A673 (cell line): ENCODE measurements around the gene KLHL17.

Source experiments
- EZH2 ChIP-seq: fragments of 200-600 bp; sonication (generic); IDR thresholded peaks from 2 replicates; pipeline ENCODE4 v1.6.1; 2017; ENCODE audit warnings: borderline replicate concordance, low read depth, mild to moderate bottlenecking, mixed read lengths, antibody characterized with exemption, low read length; ENCODE audit not compliant: poor library complexity, severe bottlenecking
- TF ChIP-seq, protein P1 (sequence below): fragments of 300-800, 200-600 bp; sonication (generic); conservative IDR thresholded peaks from 2 replicates; pipeline ENCODE4 v1.5.1; 2017; ENCODE audit warnings: low read depth, mild to moderate bottlenecking, antibody characterized with exemption, low read length, moderate library complexity, mixed read lengths

DNA sequence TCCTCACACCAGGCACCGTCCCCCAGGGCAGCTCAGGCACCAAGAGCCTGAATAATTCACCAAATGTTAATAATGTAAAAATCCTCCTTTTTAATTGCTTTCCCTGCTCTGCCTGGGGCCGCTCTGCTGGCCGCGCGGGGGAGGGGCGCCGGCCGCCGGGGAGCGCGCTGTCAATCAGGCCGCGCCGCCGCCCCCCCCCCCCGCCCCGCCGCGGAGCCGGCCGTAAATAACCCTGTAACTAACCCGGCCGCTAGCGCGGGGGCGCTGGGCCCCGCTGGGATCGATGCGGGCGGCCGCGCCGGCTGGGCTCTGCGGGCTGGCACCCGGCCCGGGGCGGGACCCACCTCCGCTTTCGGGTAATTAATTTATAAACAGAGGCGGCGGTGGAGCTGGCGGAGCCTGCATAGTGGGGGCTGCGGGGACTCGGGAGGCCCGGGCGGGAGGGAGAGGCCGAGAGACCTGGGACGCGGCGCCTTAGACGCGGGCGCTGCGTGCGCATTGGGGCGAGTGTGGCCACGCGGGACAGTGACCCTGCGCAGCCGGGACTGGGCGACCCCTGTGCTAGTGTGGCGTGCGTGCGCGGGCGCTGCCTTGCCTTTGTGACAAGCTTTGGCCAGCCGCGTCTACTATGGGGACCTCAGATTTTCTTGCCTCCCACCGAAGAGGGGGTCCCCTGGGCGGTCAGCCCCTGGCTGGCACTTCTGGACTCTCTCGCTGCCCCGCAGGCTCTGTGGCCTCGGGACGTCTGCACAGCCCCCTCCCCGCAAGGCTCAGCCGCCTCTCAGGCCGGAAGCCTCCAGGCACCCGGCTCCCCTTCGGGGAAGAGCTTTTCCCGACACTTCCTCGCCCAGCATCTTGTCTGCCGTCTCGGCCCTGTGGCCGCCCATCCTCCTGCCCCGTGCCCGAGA, 20.0 kb upstream of the KLHL17 start:
- TF ChIP-seq, protein P1, sequence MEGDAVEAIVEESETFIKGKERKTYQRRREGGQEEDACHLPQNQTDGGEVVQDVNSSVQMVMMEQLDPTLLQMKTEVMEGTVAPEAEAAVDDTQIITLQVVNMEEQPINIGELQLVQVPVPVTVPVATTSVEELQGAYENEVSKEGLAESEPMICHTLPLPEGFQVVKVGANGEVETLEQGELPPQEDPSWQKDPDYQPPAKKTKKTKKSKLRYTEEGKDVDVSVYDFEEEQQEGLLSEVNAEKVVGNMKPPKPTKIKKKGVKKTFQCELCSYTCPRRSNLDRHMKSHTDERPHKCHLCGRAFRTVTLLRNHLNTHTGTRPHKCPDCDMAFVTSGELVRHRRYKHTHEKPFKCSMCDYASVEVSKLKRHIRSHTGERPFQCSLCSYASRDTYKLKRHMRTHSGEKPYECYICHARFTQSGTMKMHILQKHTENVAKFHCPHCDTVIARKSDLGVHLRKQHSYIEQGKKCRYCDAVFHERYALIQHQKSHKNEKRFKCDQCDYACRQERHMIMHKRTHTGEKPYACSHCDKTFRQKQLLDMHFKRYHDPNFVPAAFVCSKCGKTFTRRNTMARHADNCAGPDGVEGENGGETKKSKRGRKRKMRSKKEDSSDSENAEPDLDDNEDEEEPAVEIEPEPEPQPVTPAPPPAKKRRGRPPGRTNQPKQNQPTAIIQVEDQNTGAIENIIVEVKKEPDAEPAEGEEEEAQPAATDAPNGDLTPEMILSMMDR: no peak
- no peak for TF ChIP-seq EZH2
